Activated naive CD4-positive, alpha-beta T cell treated with anti-CD3 and anti-CD28 coated beads, Interleukin-2, amount 50 U/mL, for 24 hours (primary cell): ENCODE results near the gene MIA3.
A peak's percentile ranks its signal among the peaks of the same experiment; 100 is the strongest.

Experiments used
- H3K27ac Mint-ChIP-seq: one replicate; pipeline ENCODE4 v1.8.0; 2021; ENCODE audit warnings: mild to moderate bottlenecking, mixed read lengths
- H3K27me3 Mint-ChIP-seq: one replicate; pipeline ENCODE4 v1.8.0; 2021; ENCODE audit warnings: mixed read lengths
- H3K36me3 Mint-ChIP-seq: one replicate; pipeline ENCODE4 v1.8.0; 2021; ENCODE audit warnings: mixed read lengths
- H3K4me1 Mint-ChIP-seq: one replicate; pipeline ENCODE4 v1.8.0; 2021; ENCODE audit warnings: mixed read lengths
- H3K4me3 Mint-ChIP-seq: one replicate; pipeline ENCODE4 v1.8.0; 2021; ENCODE audit warnings: mild to moderate bottlenecking, mixed read lengths
- H3K9me3 Mint-ChIP-seq: one replicate; pipeline ENCODE4 v1.8.0; 2021; ENCODE audit warnings: mixed read lengths

Gene MIA3

GRCh38 chr1:222670110-222670509 lies 52.2 kb downstream of the MIA3 start:
- H3K27me3 Mint-ChIP-seq, result no peaks in the 10 kb centered on the region
- peaks cover 28% of the 10 kb centered on the region for H3K4me1 Mint-ChIP-seq
- H3K27ac Mint-ChIP-seq, result peak overlapping the region; percentile 77
- peaks cover 22% of the 10 kb centered on the region for H3K36me3 Mint-ChIP-seq
- H3K9me3 Mint-ChIP-seq, result no peaks in the 10 kb centered on the region
- no peak overlapping the region for H3K4me3 Mint-ChIP-seq

GRCh38 chr1:222680080-222680479 lies 62.2 kb downstream of the MIA3 start:
- Mint-ChIP-seq H3K27me3 (no peaks in the 10 kb centered on the region), H3K4me3 (no peak overlapping the region), H3K4me1 (peaks cover 7% of the 10 kb centered on the region), H3K36me3 (peaks cover 3% of the 10 kb centered on the region), H3K9me3 (no peaks in the 10 kb centered on the region), H3K27ac (no peak overlapping the region)

GRCh38 chr1:222691016-222691415 lies 73.1 kb downstream of the MIA3 start:
- Mint-ChIP-seq H3K27me3 (no peaks in the 10 kb centered on the region), H3K27ac (peak overlapping the region; percentile 5), H3K9me3 (no peaks in the 10 kb centered on the region), H3K36me3 (peaks cover 7% of the 10 kb centered on the region), H3K4me1 (peaks cover 21% of the 10 kb centered on the region), H3K4me3 (no peak overlapping the region)

- H3K27ac Mint-ChIP-seq, result no peak overlapping the region
- no peaks in the 10 kb centered on the region for H3K9me3 Mint-ChIP-seq
- H3K27me3 Mint-ChIP-seq, result no peaks in the 10 kb centered on the region
- H3K4me1 Mint-ChIP-seq, result peaks cover 34% of the 10 kb centered on the region
- peaks cover 9% of the 10 kb centered on the region for H3K36me3 Mint-ChIP-seq
- no peak overlapping the region for H3K4me3 Mint-ChIP-seq
These were observed 77.0 kb downstream of the MIA3 start for GRCh38 chr1:222694927-222695326.

- no peak overlapping the region for H3K27ac Mint-ChIP-seq
- H3K4me1 Mint-ChIP-seq, result peaks cover 29% of the 10 kb centered on the region
- H3K36me3 Mint-ChIP-seq, result peaks cover 6% of the 10 kb centered on the region
- H3K9me3 Mint-ChIP-seq, result no peaks in the 10 kb centered on the region
- no peaks in the 10 kb centered on the region for H3K27me3 Mint-ChIP-seq
- H3K4me3 Mint-ChIP-seq, result no peak overlapping the region
These were observed 78.8 kb downstream of the MIA3 start for GRCh38 chr1:222696741-222697140.

- Mint-ChIP-seq H3K27ac (peak overlapping the region; percentile 90), H3K4me1 (peaks cover 29% of the 10 kb centered on the region), H3K27me3 (no peaks in the 10 kb centered on the region), H3K9me3 (no peaks in the 10 kb centered on the region), H3K36me3 (peaks cover 7% of the 10 kb centered on the region), H3K4me3 (no peak overlapping the region)
These were observed 79.3 kb downstream of the MIA3 start for GRCh38 chr1:222697203-222697602.

GRCh38 chr1:222697826-222698225 lies 79.9 kb downstream of the MIA3 start:
- Mint-ChIP-seq H3K9me3 (no peaks in the 10 kb centered on the region), H3K27ac (no peak overlapping the region), H3K4me3 (no peak overlapping the region), H3K27me3 (no peaks in the 10 kb centered on the region), H3K4me1 (peaks cover 34% of the 10 kb centered on the region), H3K36me3 (peaks cover 11% of the 10 kb centered on the region)

GRCh38 chr1:222702210-222702609 lies 84.3 kb downstream of the MIA3 start:
- Mint-ChIP-seq H3K4me1 (peaks cover 54% of the 10 kb centered on the region), H3K27ac (peak overlapping the region; percentile 14), H3K4me3 (no peak overlapping the region), H3K27me3 (no peaks in the 10 kb centered on the region), H3K9me3 (peaks cover 8% of the 10 kb centered on the region), H3K36me3 (peaks cover 21% of the 10 kb centered on the region)

- no peaks in the 10 kb centered on the region for H3K27me3 Mint-ChIP-seq
- H3K27ac Mint-ChIP-seq, result peak overlapping the region; percentile 76
- H3K36me3 Mint-ChIP-seq, result peaks cover 20% of the 10 kb centered on the region
- H3K4me3 Mint-ChIP-seq, result no peak overlapping the region
- peaks cover 8% of the 10 kb centered on the region for H3K9me3 Mint-ChIP-seq
- H3K4me1 Mint-ChIP-seq, result peaks cover 60% of the 10 kb centered on the region
These were observed 86.4 kb downstream of the MIA3 start for GRCh38 chr1:222704260-222704659.

- H3K9me3 Mint-ChIP-seq, result peaks cover 8% of the 10 kb centered on the region
- H3K36me3 Mint-ChIP-seq, result peaks cover 21% of the 10 kb centered on the region
- no peak overlapping the region for H3K27ac Mint-ChIP-seq
- H3K27me3 Mint-ChIP-seq, result no peaks in the 10 kb centered on the region
- H3K4me1 Mint-ChIP-seq, result peaks cover 79% of the 10 kb centered on the region
- no peak overlapping the region for H3K4me3 Mint-ChIP-seq
These were observed 88.9 kb downstream of the MIA3 start for GRCh38 chr1:222706815-222707214.

- Mint-ChIP-seq H3K4me1 (peaks cover 70% of the 10 kb centered on the region), H3K27ac (peak overlapping the region; percentile 3), H3K27me3 (no peaks in the 10 kb centered on the region), H3K36me3 (peaks cover 9% of the 10 kb centered on the region), H3K4me3 (peak overlapping the region; percentile 99), H3K9me3 (no peaks in the 10 kb centered on the region)
These were observed 91.8 kb downstream of the MIA3 start for GRCh38 chr1:222709700-222710153.

GRCh38 chr1:222711319-222712252 lies 93.7 kb downstream of the MIA3 start:
- peak overlapping the region; percentile 98 for H3K27ac Mint-ChIP-seq
- no peaks in the 10 kb centered on the region for H3K27me3 Mint-ChIP-seq
- H3K4me1 Mint-ChIP-seq, result peaks cover 61% of the 10 kb centered on the region
- H3K9me3 Mint-ChIP-seq, result no peaks in the 10 kb centered on the region
- peaks cover 11% of the 10 kb centered on the region for H3K36me3 Mint-ChIP-seq
- H3K4me3 Mint-ChIP-seq, result peak overlapping the region; percentile 99

- peak within 1 kb of the TSS; percentile 99 for H3K4me3 Mint-ChIP-seq
- peak within 1 kb of the TSS; percentile 100 for H3K27ac Mint-ChIP-seq
- H3K27me3 Mint-ChIP-seq, result no peaks in the 10 kb centered on the region
- no peaks in the 10 kb centered on the region for H3K9me3 Mint-ChIP-seq
- peaks cover 62% of the 10 kb centered on the region for H3K4me1 Mint-ChIP-seq
- peaks cover 12% of the 10 kb centered on the region for H3K36me3 Mint-ChIP-seq
These were observed 94.6 kb downstream of the MIA3 start, which contains the start of the genes AIDA and BROX for GRCh38 chr1:222712253-222713090. AIDA (minus strand) TSS chr1:222712491; CDS start chr1:222712317, 174 bp downstream. BROX (plus strand) TSS chr1:222712564; CDS start chr1:222715700, 3,136 bp downstream.

GRCh38 chr1:222713091-222713961 lies 95.4 kb downstream of the MIA3 start:
- H3K9me3 Mint-ChIP-seq, result no peaks in the 10 kb centered on the region
- peaks cover 12% of the 10 kb centered on the region for H3K36me3 Mint-ChIP-seq
- H3K27me3 Mint-ChIP-seq, result no peaks in the 10 kb centered on the region
- H3K27ac Mint-ChIP-seq, result peak overlapping the region; percentile 100
- H3K4me1 Mint-ChIP-seq, result peaks cover 64% of the 10 kb centered on the region
- H3K4me3 Mint-ChIP-seq, result peak overlapping the region; percentile 99

GRCh38 chr1:222716393-222716792 lies 98.5 kb downstream of the MIA3 start:
- H3K27me3 Mint-ChIP-seq, result no peaks in the 10 kb centered on the region
- H3K27ac Mint-ChIP-seq, result peak overlapping the region; percentile 41
- peaks cover 45% of the 10 kb centered on the region for H3K4me1 Mint-ChIP-seq
- H3K9me3 Mint-ChIP-seq, result no peaks in the 10 kb centered on the region
- peaks cover 14% of the 10 kb centered on the region for H3K36me3 Mint-ChIP-seq
- H3K4me3 Mint-ChIP-seq, result no peak overlapping the region
